ENCODE data around the gene MCU. TPM values are rescaled to one million over a fixed set of nuclear protein-coding genes. Genes with fewer than 3 reads are reported as not detected.

MCU gene
- polyA plus RNA-seq, 1 donor from 2014 or later = 22.9 TPM

DNA sequence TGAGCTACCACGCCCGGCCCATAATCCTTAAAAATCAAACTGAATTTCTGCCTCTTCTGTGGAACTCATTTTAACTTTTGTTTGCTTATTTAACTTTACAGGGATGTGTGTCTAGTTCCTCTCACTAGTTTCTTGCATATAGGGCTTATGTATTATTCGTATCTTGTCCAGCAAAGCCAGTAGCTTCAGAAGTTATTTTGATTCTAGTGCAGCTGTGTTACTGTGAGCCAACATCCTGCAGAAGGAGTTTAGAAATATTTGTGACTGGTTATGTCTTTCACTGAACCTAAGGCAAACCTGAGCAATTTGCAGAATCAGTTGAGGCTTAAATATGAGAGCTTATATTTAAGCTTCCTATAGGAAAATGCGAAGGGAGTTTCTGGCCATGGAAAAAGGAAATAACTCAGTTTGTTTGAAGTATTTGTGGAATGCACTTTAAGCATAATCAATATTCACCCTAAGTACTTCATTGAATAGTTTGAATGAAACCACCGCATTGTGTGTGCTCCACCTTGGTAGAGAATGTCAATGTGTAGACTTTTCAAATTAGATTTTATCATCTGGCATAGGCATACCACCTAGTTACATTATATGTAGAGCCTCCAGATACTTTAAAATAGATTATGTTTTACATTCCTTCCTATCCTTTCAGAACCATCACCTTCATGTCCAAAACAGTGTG, 90.8 kb downstream of the MCU start:
- Histone ChIP-seq H3K4me3 (ENCODE audit: low read length) (no peak overlapping the region), H3K4me2 (ENCODE audit: low read length) (no peak overlapping the region), H3K36me3 (ENCODE audit: insufficient read depth, low read length) (no peaks in the 10 kb centered on the region), H3K9ac (ENCODE audit: low read length) (no peak overlapping the region), H4K20me1 (ENCODE audit: insufficient read depth) (no peaks in the 10 kb centered on the region), H3K27me3 (ENCODE audit: insufficient read depth, low read depth, low read length) (no peaks in the 10 kb centered on the region), H3F3A (ENCODE audit: insufficient read depth, low read length, poor library complexity, severe bottlenecking) (no peaks in the 10 kb centered on the region), H3K79me2 (replicated peaks; ENCODE audit: insufficient read depth, low read length) (no peaks in the 10 kb centered on the region), H2AFZ (ENCODE audit: low read depth, low read length) (no peak overlapping the region), H3K27ac (ENCODE audit: low read length) (no peak overlapping the region), H3K9me3 (ENCODE audit: low read length) (peaks cover 5% of the 10 kb centered on the region), H3K9me2 (ENCODE audit: insufficient read depth, low read length) (no peaks in the 10 kb centered on the region)
- TF ChIP-seq, protein P1, sequence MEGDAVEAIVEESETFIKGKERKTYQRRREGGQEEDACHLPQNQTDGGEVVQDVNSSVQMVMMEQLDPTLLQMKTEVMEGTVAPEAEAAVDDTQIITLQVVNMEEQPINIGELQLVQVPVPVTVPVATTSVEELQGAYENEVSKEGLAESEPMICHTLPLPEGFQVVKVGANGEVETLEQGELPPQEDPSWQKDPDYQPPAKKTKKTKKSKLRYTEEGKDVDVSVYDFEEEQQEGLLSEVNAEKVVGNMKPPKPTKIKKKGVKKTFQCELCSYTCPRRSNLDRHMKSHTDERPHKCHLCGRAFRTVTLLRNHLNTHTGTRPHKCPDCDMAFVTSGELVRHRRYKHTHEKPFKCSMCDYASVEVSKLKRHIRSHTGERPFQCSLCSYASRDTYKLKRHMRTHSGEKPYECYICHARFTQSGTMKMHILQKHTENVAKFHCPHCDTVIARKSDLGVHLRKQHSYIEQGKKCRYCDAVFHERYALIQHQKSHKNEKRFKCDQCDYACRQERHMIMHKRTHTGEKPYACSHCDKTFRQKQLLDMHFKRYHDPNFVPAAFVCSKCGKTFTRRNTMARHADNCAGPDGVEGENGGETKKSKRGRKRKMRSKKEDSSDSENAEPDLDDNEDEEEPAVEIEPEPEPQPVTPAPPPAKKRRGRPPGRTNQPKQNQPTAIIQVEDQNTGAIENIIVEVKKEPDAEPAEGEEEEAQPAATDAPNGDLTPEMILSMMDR (IDR thresholded peaks at IDR 0.05; ENCODE audit: poor library complexity, severe bottlenecking) = no peak
- no peak for TF ChIP-seq MXI1 (conservative IDR thresholded peaks at IDR 0.05; ENCODE audit: poor library complexity, severe bottlenecking)
- no peak for TF ChIP-seq RAD21 (conservative IDR thresholded peaks at IDR 0.05)
- no peak for TF ChIP-seq EP300 (conservative IDR thresholded peaks at IDR 0.05; ENCODE audit: poor library complexity, severe bottlenecking)

DNA sequence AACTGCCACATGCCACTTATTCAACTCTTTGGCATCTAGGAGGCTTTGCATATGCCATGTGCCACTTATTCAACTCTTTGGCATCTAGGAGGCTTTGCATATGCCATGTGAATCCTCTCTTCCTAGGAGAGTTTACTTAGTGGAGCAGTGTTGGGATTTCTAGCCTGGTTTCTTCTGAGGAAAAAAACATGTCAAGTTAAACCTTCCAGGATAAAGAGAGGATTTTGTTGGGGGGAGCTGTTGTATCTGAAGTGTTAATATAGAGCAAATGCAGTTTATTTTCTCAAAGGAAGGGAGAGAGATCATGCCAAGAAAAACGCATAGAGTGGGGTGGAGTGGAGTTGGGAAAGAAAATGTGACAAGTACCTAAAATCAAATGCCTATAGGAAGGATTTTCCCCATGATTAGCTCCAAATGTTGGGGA, 91.5 kb downstream of the MCU start:
- H3K9ac ChIP-seq (ENCODE audit: low read length) = no peak overlapping the region
- no peak overlapping the region for H3K4me3 ChIP-seq (ENCODE audit: low read length)
- no peaks in the 10 kb centered on the region for H4K20me1 ChIP-seq (ENCODE audit: insufficient read depth)
- H3K9me3 ChIP-seq (ENCODE audit: low read length) = peaks cover 5% of the 10 kb centered on the region
- H3K79me2 ChIP-seq (replicated peaks; ENCODE audit: insufficient read depth, low read length) = no peaks in the 10 kb centered on the region
- H3F3A ChIP-seq (ENCODE audit: insufficient read depth, low read length, poor library complexity, severe bottlenecking) = no peaks in the 10 kb centered on the region
- H3K4me2 ChIP-seq (ENCODE audit: low read length) = no peak overlapping the region
- H2AFZ ChIP-seq (ENCODE audit: low read depth, low read length) = no peak overlapping the region
- H3K27ac ChIP-seq (ENCODE audit: low read length) = no peak overlapping the region
- no peaks in the 10 kb centered on the region for H3K27me3 ChIP-seq (ENCODE audit: insufficient read depth, low read depth, low read length)
- H3K36me3 ChIP-seq (ENCODE audit: insufficient read depth, low read length) = no peaks in the 10 kb centered on the region
- TF ChIP-seq, protein P2, sequence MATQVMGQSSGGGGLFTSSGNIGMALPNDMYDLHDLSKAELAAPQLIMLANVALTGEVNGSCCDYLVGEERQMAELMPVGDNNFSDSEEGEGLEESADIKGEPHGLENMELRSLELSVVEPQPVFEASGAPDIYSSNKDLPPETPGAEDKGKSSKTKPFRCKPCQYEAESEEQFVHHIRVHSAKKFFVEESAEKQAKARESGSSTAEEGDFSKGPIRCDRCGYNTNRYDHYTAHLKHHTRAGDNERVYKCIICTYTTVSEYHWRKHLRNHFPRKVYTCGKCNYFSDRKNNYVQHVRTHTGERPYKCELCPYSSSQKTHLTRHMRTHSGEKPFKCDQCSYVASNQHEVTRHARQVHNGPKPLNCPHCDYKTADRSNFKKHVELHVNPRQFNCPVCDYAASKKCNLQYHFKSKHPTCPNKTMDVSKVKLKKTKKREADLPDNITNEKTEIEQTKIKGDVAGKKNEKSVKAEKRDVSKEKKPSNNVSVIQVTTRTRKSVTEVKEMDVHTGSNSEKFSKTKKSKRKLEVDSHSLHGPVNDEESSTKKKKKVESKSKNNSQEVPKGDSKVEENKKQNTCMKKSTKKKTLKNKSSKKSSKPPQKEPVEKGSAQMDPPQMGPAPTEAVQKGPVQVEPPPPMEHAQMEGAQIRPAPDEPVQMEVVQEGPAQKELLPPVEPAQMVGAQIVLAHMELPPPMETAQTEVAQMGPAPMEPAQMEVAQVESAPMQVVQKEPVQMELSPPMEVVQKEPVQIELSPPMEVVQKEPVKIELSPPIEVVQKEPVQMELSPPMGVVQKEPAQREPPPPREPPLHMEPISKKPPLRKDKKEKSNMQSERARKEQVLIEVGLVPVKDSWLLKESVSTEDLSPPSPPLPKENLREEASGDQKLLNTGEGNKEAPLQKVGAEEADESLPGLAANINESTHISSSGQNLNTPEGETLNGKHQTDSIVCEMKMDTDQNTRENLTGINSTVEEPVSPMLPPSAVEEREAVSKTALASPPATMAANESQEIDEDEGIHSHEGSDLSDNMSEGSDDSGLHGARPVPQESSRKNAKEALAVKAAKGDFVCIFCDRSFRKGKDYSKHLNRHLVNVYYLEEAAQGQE (IDR thresholded peaks at IDR 0.05; ENCODE audit: borderline replicate concordance) = no peak
- TF ChIP-seq EP300 (conservative IDR thresholded peaks at IDR 0.05; ENCODE audit: poor library complexity, severe bottlenecking) = no peak
- no peak for TF ChIP-seq MXI1 (conservative IDR thresholded peaks at IDR 0.05; ENCODE audit: poor library complexity, severe bottlenecking)
- no peak for TF ChIP-seq SMC3 (conservative IDR thresholded peaks at IDR 0.05; ENCODE audit: poor library complexity)
- TF ChIP-seq EZH2 (IDR thresholded peaks at IDR 0.05; ENCODE audit: borderline replicate concordance, insufficient read depth, low read length, poor library complexity, severe bottlenecking) = no peak
- TF ChIP-seq, protein P1 (IDR thresholded peaks at IDR 0.05; ENCODE audit: poor library complexity, severe bottlenecking) = no peak
- TF ChIP-seq POLR2AphosphoS5 (IDR thresholded peaks at IDR 0.05) = no peak
- no peak for TF ChIP-seq TAF1 (IDR thresholded peaks at IDR 0.05; ENCODE audit: low read depth)
- no peak for TF ChIP-seq RAD21 (conservative IDR thresholded peaks at IDR 0.05)
- H3K9me2 ChIP-seq (ENCODE audit: insufficient read depth, low read length) = no peaks in the 10 kb centered on the region

All from neural cell (in vitro differentiated cells).